Camera-type eye (tissue), 1 donor: Measurements from ENCODE around the gene IQCK. TPM values are rescaled to one million over a fixed set of nuclear protein-coding genes. Genes with fewer than 3 reads are reported as not detected.

Experiments used
- total RNA-seq: library from RNA; depleted of rRNA; stranded (reverse); fragments of >200 nt; gene quantifications from one replicate; pipeline ENCODE4 v1.2.3, GENCODE V29; 2014

Gene IQCK
- 30.6 TPM for total RNA-seq

GRCh38 chr16:19717741-19718623 is at the start of gene IQCK, which contains the start of gene KNOP1:
Gene IQCK, plus strand, starts transcription at chr16:19718271. Its CDS starts 36 bp downstream, at chr16:19718307.
Gene KNOP1, minus strand, starts transcription at chr16:19718227. Its CDS starts 3,192 bp downstream, at chr16:19715035.

GRCh38 chr16:19884611-19885450 is 166.8 kb downstream of the IQCK start, which contains the start of gene GPRC5B:
Gene GPRC5B, minus strand, starts transcription at chr16:19884848. Its CDS starts 12,003 bp downstream, at chr16:19872845.

Other genes with a start within 250 kb of the IQCK start
- 44.9 TPM for gene GDE1, start 196.2 kb upstream of the IQCK start, total RNA-seq
- gene CCP110, start 194.3 kb upstream of the IQCK start, total RNA-seq, result 73.2 TPM
- gene VPS35L, start 162.6 kb upstream of the IQCK start, total RNA-seq, result 48.8 TPM
- gene KNOP1, start within 50 bp of the IQCK start, total RNA-seq, result 22.3 TPM
- gene GPRC5B, start 166.6 kb downstream of the IQCK start, total RNA-seq, result 57.1 TPM